ENCODE data around the gene WNT9B.

WNT9B gene

DNA sequence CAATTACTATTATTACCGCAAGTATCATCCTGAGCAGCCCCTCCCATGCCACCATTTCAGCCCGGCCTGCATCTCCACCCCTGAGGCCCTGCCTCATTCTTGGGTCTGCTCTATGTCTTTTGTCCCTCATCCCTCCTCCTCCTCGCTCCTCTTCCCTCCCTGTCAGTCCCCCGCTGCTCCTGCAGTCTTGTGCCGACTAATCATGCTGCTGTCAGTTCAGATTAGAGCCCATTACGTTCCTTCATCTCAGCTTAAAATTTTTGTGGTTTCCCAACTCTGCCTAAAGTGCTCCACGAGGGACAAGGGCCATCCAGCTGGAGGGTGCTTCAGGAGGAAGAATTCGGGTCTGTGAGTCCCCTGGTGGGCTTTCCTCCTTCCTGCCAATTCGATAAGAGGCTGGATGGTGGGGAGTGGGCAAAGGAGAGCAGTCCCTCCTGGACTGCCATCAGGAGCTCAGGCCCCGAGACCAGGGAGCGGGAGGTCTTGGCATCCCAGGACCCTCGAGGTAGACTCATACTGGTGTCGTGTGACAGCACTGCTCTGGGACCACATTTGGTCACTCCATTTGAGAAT, 38.7 kb downstream of the WNT9B start:
- DNase-seq (ENCODE audit: low read depth in 1 of 2, low spot score in 1 of 2), result no peak
- Histone ChIP-seq H3K4me3 (replicated peaks; ENCODE audit: insufficient read depth, low read length) (no peak overlapping the region), H3K27ac (replicated peaks) (no peak overlapping the region), H3K27me3 (ENCODE audit: insufficient read depth, poor library complexity, severe bottlenecking) (peaks cover 7% of the 10 kb centered on the region)
- TF ChIP-seq GABPA (IDR thresholded peaks at IDR 0.05; ENCODE audit: low read depth), result no peak

- no peak overlapping the region for H3K4me3 ChIP-seq (replicated peaks; ENCODE audit: insufficient read depth, low read length)
- no peak for DNase-seq (ENCODE audit: low read depth in 1 of 2, low spot score in 1 of 2)
- H3K27me3 ChIP-seq (ENCODE audit: insufficient read depth, poor library complexity, severe bottlenecking), result peaks cover 7% of the 10 kb centered on the region
- no peak overlapping the region for H3K27ac ChIP-seq (replicated peaks)
- TF ChIP-seq SPI1 (IDR thresholded peaks at IDR 0.05; ENCODE audit: borderline replicate concordance, low read depth), result no peak
- TF ChIP-seq, protein P1, sequence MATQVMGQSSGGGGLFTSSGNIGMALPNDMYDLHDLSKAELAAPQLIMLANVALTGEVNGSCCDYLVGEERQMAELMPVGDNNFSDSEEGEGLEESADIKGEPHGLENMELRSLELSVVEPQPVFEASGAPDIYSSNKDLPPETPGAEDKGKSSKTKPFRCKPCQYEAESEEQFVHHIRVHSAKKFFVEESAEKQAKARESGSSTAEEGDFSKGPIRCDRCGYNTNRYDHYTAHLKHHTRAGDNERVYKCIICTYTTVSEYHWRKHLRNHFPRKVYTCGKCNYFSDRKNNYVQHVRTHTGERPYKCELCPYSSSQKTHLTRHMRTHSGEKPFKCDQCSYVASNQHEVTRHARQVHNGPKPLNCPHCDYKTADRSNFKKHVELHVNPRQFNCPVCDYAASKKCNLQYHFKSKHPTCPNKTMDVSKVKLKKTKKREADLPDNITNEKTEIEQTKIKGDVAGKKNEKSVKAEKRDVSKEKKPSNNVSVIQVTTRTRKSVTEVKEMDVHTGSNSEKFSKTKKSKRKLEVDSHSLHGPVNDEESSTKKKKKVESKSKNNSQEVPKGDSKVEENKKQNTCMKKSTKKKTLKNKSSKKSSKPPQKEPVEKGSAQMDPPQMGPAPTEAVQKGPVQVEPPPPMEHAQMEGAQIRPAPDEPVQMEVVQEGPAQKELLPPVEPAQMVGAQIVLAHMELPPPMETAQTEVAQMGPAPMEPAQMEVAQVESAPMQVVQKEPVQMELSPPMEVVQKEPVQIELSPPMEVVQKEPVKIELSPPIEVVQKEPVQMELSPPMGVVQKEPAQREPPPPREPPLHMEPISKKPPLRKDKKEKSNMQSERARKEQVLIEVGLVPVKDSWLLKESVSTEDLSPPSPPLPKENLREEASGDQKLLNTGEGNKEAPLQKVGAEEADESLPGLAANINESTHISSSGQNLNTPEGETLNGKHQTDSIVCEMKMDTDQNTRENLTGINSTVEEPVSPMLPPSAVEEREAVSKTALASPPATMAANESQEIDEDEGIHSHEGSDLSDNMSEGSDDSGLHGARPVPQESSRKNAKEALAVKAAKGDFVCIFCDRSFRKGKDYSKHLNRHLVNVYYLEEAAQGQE (IDR thresholded peaks at IDR 0.05; ENCODE audit: insufficient replicate concordance, low read depth), result no peak
- TF ChIP-seq CTCF (IDR thresholded peaks at IDR 0.05; ENCODE audit: insufficient read depth, low read length), result no peak
- no peak for TF ChIP-seq POLR2AphosphoS5 (IDR thresholded peaks at IDR 0.05; ENCODE audit: low read depth)
- TF ChIP-seq GABPA (IDR thresholded peaks at IDR 0.05; ENCODE audit: low read depth), result no peak
Observed at GRCh38 chr17:46890638-46891037, 39.3 kb downstream of the WNT9B start.

GRCh38 chr17:46892192-46892703, 40.9 kb downstream of the WNT9B start:
- peak; percentile 71 for TF ChIP-seq SPI1 (IDR thresholded peaks at IDR 0.05; ENCODE audit: borderline replicate concordance, low read depth)
- TF ChIP-seq, protein P1 (IDR thresholded peaks at IDR 0.05; ENCODE audit: insufficient replicate concordance, low read depth), result no peak
- no peak for TF ChIP-seq GABPA (IDR thresholded peaks at IDR 0.05; ENCODE audit: low read depth)
- no peak for DNase-seq (ENCODE audit: low read depth in 1 of 2, low spot score in 1 of 2)
- peaks cover 6% of the 10 kb centered on the region for H3K27me3 ChIP-seq (ENCODE audit: insufficient read depth, poor library complexity, severe bottlenecking)
- no peak overlapping the region for H3K4me3 ChIP-seq (replicated peaks; ENCODE audit: insufficient read depth, low read length)
- no peak overlapping the region for H3K27ac ChIP-seq (replicated peaks)

- peaks cover 4% of the 10 kb centered on the region for H3K27me3 ChIP-seq (ENCODE audit: insufficient read depth, poor library complexity, severe bottlenecking)
- no peak for TF ChIP-seq SPI1 (IDR thresholded peaks at IDR 0.05; ENCODE audit: borderline replicate concordance, low read depth)
- no peak for TF ChIP-seq CTCF (IDR thresholded peaks at IDR 0.05; ENCODE audit: insufficient read depth, low read length)
- TF ChIP-seq, protein P1 (IDR thresholded peaks at IDR 0.05; ENCODE audit: insufficient replicate concordance, low read depth), result no peak
- TF ChIP-seq GABPA (IDR thresholded peaks at IDR 0.05; ENCODE audit: low read depth), result no peak
- no peak for TF ChIP-seq POLR2AphosphoS5 (IDR thresholded peaks at IDR 0.05; ENCODE audit: low read depth)
- no peak for DNase-seq (ENCODE audit: low read depth in 1 of 2, low spot score in 1 of 2)
- no peak overlapping the region for H3K27ac ChIP-seq (replicated peaks)
- H3K4me3 ChIP-seq (replicated peaks; ENCODE audit: insufficient read depth, low read length), result no peak overlapping the region
Observed at GRCh38 chr17:46894024-46894423, 42.6 kb downstream of the WNT9B start.

All from HL-60 (cell line).